Occipital lobe (tissue), 2 donors: ENCODE results near the gene KRT76. TPM values are rescaled to one million over a fixed set of nuclear protein-coding genes. Genes with fewer than 3 reads are reported as not detected.
"Not testable (repeated sequence)": the region's sequence is repeated elsewhere in the genome, so short reads cannot be mapped to it uniquely, and the experiment has no call there.

Experiments
- DNase-seq: peaks from one replicate; lab custom pipeline; 2025; lab: John Stamatoyannopoulos, UW
- total RNA-seq: library from RNA; depleted of rRNA; stranded (reverse); fragments of >200 nt; gene quantifications from one replicate; pipeline ENCODE4 v1.2.3, GENCODE V29; 2014

Gene KRT76
- total RNA-seq, 1 donor from 2014 or later = not detected

- DNase-seq = no peak
Observed at GRCh38 chr12:52759695-52760094, 17.4 kb downstream of the KRT76 start.

- no peak for DNase-seq
Observed at GRCh38 chr12:52759218-52759617, 17.9 kb downstream of the KRT76 start.

DNA sequence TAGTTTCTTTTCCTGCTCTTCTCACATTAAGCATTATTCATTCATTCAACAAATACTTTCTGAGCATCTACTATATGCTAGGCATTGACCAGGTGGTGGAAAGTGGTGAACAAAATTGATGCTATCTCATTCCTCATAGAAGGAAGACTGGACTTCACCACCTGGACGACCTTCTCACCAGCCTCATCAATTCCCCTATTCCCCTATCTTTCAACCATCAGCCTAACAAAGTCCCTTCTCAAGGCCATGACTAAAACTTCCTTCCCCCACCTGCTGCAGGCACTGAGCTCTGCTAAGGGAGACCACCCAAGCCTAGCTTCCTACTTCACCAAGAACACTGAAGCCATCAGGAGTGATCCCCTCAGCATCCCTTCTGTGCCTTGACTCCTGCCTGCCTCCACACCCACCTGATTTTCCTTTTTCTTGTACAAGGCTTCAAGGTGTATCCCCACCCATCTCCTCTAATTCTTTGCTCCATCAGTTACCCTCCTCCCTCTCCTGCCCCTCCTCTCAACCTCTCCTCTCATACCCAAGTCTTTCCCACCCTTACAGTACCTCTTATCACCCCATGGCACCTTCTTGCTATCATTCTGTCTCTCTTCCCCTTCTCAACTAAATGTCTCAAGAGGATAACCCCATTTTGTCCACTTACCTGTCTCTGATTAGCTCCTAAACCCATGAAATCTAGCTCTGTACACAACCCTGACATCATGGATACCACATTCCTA is 19.5 kb downstream of the KRT76 start:
- no peak for DNase-seq

DNA sequence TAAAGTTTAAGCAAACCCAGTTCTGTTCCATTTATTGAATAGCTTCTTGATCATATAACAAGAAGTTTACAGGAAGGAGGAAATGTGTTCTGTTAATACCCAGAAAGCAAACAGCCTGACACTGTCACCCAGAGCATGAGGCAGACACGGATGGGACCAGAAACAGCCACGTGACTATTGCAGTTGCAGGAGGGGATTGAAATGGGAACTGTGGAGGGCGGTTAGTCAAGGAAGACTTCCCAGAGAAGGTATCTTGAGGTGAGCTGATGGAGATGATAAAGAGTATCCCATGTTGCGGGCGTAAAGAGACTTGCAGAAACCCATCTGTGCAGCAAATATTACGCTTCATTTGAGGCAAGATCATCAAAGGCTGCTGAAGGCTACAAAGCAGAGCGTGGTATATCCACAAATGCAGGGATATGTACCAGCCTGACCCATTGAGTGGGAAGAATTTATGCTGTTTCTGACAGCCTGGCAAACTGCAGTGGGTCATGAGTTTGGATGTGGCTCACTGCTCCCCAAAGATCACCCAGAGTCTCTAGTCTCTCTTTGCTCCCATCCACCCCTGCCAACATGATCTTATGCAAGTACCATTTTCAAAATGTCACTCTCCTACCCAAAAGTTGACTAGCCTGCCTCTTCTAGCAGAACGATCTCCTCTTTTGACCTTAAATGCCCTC is 20.7 kb downstream of the KRT76 start:
- DNase-seq = no peak

DNA sequence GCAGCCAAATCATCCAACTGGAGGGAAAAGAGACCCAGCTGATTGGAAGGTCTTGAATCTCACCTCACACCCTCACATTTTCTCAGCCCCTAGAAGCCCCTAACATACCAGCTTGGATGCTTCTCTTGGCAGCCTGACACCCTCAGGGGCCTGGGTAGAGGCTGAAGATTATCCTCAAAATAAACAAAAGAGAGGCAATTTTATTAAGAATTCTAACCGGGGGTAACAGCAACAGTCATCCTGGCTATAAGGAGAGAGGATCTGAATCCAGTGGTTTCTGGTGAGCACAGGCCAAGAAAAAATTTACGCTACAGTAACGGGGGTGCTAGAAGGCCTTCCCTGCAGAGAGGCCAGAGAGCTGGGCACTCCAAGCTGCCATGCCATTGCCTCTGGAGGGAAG is 21.6 kb downstream of the KRT76 start:
- no peak for DNase-seq

DNA sequence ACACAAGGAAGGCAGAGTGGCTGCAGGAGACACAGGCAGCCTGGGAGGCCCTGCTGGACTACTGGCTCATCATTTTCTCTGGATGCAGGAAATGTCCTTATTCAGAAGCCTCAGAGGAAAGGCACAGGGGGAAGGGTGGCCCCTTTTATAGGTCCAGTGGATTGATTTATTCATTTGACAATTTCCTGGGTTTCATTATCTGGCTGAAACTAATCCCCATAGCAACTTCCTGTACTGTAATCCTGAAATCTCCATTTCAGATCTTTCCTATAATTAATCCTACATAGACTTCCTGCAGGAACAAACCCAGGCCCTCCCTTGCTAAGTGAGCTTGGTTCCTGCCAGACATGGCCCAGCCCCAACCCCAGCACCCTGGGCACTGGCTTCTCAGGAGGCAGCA is 23.0 kb downstream of the KRT76 start:
- DNase-seq = no peak

DNA sequence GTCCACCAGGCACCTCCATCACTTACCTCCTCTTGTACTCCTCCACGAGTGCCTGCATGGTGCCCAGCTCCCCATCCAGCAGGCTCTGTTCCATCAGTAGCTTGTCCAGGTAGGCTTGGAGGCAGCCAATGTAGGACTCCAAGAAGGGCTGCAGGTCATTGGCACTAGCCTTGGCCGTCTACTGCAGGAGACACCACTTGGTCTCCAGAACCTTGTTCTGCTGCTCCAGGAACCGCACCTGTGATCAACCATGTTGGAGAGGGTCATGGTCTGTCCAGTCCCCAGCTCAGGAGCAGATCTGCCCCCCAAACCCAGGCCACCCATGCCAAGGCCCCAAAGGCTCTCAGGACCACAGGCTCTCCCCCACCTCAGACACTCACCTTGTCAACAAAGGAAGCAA is 23.9 kb downstream of the KRT76 start:
- no peak for DNase-seq

DNA sequence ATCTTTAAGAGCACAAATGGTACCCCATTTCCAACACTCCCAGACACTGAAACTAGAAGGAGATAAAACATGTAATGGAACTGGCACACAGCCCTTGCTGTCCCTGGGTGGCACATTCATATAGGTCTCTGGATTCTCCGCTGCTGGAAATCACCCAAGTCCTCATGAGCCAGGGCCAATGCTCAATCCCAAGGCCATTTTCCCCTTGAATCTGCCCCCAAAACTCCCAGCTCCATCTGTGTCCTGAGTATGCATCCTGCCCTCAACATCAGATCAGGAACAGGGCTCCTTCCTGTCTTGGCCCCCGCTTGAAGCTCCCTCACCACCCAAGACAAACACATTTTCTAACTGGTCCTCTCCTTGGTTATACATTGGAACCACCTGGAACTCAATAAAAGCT is 24.6 kb downstream of the KRT76 start:
- no peak for DNase-seq

DNA sequence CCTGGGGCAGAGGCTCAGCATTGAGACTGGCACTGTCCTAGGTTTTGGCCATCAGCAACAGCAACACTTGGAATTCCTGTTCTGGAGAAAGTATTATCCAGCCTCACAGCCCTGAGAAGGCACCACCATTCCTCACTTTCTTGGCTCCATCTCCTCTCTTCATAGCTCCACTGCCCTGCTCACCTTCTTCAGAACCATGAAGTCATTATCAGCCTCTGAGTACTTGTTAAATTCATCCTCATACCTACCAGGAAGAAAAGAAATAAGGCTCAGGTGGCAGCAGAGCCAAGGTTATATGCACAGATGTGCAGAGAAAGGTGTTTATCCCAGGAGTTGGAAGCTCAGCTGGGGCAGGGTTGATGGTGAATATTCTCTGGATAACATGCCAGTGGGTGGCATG is 25.4 kb downstream of the KRT76 start:
- no peak for DNase-seq

DNA sequence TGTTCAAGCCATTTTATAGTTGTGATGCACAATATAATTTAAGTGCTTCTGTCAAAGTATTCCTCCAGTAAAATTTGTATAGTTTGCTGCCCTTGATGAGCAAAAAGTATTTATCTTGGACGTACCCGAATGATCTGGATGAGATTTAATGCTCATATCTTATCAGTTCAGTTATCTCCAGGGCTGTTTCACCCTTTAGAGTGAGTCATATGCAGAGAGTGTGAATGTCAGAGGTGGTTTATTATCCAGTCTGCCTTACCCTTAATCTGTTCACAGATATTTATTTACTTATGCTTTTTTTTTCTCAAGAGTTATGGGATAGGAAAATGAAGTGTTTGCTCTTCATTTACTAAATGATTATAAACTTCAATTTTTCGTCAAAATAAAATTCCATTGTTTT is 26.6 kb downstream of the KRT76 start:
- DNase-seq = not testable (repeated sequence)

GRCh38 chr12:52749827-52750226 is 27.3 kb downstream of the KRT76 start:
- DNase-seq = no peak

GRCh38 chr12:52748578-52748977 is 28.6 kb downstream of the KRT76 start:
- DNase-seq = no peak

GRCh38 chr12:52745554-52745953 is 31.6 kb downstream of the KRT76 start:
- no peak for DNase-seq

DNA sequence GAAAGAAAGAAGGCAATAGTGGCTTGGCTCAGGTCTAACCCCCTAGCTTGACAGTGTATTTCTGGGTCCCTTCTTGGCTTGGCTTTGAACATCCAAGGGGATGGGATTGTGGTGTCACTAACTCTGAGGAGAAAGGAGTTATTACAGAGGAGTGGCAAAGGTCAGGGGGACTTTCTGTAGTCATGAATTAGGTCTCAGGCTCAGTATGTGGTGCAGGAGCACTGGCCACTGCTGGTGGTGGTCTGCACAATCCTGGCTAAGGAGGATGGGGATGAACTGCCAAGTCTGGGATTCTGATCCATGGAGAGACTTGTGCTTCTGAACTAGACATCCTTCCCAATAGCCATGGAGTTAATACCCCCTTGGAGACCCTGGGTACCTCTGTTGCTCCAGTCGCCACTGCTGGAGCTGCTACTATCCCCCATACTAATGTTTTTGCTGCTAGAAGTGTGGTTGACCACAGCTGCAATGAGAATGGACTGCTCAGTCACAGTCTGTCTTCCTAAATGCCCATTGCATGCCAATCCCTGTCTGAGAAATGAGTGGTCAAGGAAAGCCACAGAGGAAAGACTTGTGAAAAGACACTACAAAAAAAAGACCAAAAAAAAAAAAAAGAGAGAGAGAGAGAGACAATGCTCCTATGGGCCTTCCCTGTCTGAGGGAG is 32.5 kb downstream of the KRT76 start:
- DNase-seq = no peak

GRCh38 chr12:52742822-52743457 is 34.2 kb downstream of the KRT76 start:
- DNase-seq = no peak

GRCh38 chr12:52742196-52742580 is 35.0 kb downstream of the KRT76 start:
- no peak for DNase-seq

DNA sequence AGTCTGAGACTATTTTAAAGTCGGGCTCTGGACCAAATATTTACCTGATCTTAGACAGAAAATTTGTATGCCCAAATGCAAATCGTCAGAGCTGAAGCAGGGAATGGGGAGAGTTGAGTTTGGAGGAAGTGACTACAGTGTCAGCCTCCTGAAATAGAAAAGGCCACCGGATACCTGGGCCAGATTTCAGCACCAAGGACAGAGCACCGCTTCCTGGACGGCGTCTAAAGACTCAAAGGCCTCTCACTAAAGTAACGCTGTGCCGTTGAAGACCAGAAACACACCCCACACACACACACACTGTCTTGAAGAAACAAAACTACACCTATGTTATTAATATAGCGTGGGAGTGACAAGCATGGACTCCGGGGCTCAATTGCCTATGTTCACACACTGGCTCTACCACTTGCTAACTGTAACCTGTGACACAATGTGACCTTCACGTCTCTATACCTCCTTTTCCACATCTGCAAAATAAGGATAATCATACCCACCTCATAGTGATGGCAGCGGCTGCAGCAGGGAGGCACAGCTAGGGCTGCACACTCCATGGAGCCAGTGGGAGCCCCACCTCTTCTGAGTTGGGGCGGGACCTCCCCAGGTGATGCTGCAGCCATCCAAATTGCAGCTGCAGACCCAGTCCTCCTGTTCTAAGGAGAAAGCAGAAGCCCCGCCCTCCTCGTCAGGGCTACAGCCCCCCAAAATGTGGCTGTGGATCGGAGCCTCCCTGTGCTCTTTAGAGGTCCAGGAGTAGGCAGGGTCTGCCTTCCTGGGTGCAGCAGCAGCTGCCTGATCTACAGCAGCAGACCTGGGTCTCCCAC is 35.6 kb downstream of the KRT76 start:
- DNase-seq = no peak

- no peak for DNase-seq
Observed at GRCh38 chr12:52740584-52740983, 36.6 kb downstream of the KRT76 start.

GRCh38 chr12:52739963-52740362 is 37.2 kb downstream of the KRT76 start:
- DNase-seq = no peak

- no peak for DNase-seq
Observed at GRCh38 chr12:52735816-52736632, 41.1 kb downstream of the KRT76 start.

DNA sequence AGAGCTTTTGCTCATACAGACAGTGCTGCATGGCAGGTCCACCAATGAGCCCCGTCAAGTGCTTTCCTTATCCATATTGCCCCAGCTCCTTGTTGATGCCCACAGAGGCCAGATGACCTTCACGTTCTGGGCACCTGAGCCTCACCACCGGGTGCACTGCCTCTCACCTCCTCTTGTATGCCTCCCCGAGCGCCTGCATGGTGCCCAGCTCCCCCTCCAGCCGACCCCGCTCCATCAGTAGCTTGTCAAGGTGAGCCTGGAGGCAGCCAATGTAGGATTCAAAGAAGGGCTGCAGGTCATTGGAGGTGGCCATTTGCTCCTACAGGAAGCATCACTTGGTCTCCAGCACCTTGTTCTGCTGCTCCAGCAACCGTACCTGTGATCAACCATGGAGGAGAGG is 42.0 kb downstream of the KRT76 start:
- no peak for DNase-seq
